IMR-90 (cell line): ENCODE measurements around the gene NFYC. TPM values are rescaled to one million over a fixed set of nuclear protein-coding genes. Genes with fewer than 3 reads are reported as not detected.

Source experiments
- ATAC-seq: fragments of 200-7000 bp; cut with Tn5 transposase; 2 replicates; pipeline ENCODE4 v1.9.1; 2020; ENCODE audit warnings: low read depth, mild to moderate bottlenecking, moderate library complexity
- BruUV-seq: library from RNA; stranded (reverse); fragments of 400-500 nt; replicated peaks from 2 replicates; lab custom pipeline; 2021; lab: Mats Ljungman, UMichigan
- CTCF ChIA-PET: fragments of 300-600 bp; formaldehyde crosslinking; extraction: SDS; loops from one replicate; lab custom pipeline; 2021; ENCODE audit warnings: antibody characterized with exemption; lab: Yijun Ruan, JAX
- POLR2A ChIA-PET: fragments of 300-600 bp; sonication (Branson Sonifier 250); formaldehyde crosslinking; loops from one replicate; lab custom pipeline; 2022; ENCODE audit warnings: antibody characterized with exemption; ENCODE audit not compliant: unreplicated experiment; lab: Charles Lee
- DNase-seq: peaks from one replicate; pipeline ENCODE4 v3.0.0; 2013
- H2AFZ ChIP-seq: replicated peaks from 2 replicates; pipeline ENCODE3; 2013; ENCODE audit warnings: low read length, mild to moderate bottlenecking; ENCODE audit not compliant: poor library complexity
- H2AK5ac ChIP-seq: 2 replicates; pipeline ENCODE4 v1.6.1; 2013; ENCODE audit warnings: low read depth, low read length, inconsistent platforms
- H2AK9ac ChIP-seq: replicated peaks from 2 replicates; pipeline ENCODE3; 2013; ENCODE audit warnings: mild to moderate bottlenecking, low read depth, low read length, moderate library complexity; ENCODE audit not compliant: poor library complexity
- H2BK120ac ChIP-seq: 2 replicates; pipeline ENCODE4 v1.6.1; 2013; ENCODE audit warnings: low read depth, low read length, inconsistent platforms
- H2BK15ac ChIP-seq: 3 replicates; pipeline ENCODE4 v1.6.1; 2013; ENCODE audit warnings: low read depth, low read length, inconsistent platforms
- H2BK20ac ChIP-seq: 2 replicates; pipeline ENCODE4 v1.6.1; 2013; ENCODE audit warnings: low read depth, mild to moderate bottlenecking, inconsistent platforms, low read length, moderate library complexity
- H2BK5ac ChIP-seq: 2 replicates; pipeline ENCODE4 v1.6.1; 2013; ENCODE audit warnings: mild to moderate bottlenecking, low read depth, low read length, inconsistent platforms; ENCODE audit not compliant: poor library complexity, severe bottlenecking
- H3K14ac ChIP-seq: replicated peaks from 2 replicates; pipeline ENCODE4 v1.6.1; 2013; ENCODE audit warnings: low read depth, low read length, inconsistent platforms
- H3K18ac ChIP-seq: 2 replicates; pipeline ENCODE4 v1.6.1; 2013; ENCODE audit warnings: low read depth, low read length, control low read depth
- H3K23ac ChIP-seq: 2 replicates; pipeline ENCODE4 v1.6.1; 2013; ENCODE audit warnings: low read depth, low read length, inconsistent platforms
- H3K27ac ChIP-seq: 2 replicates; pipeline ENCODE4 v1.5.1; 2013; ENCODE audit warnings: mild to moderate bottlenecking, control low read depth, low read length; ENCODE audit not compliant: insufficient read depth
- H3K27me3 ChIP-seq: 2 replicates; pipeline ENCODE4 v1.6.1; 2013; ENCODE audit warnings: low read length; ENCODE audit not compliant: control insufficient read depth, insufficient read depth
- H3K36me3 ChIP-seq: 2 replicates; pipeline ENCODE4 v1.6.1; 2013; ENCODE audit warnings: low read length, mixed read lengths; ENCODE audit not compliant: control insufficient read depth, insufficient read depth
- H3K4ac ChIP-seq: 2 replicates; pipeline ENCODE4 v1.6.1; 2013; ENCODE audit warnings: low read depth, low read length, inconsistent platforms
- H3K4me1 ChIP-seq: 2 replicates; pipeline ENCODE4 v1.6.1; 2013; ENCODE audit warnings: low read length, mixed read lengths; ENCODE audit not compliant: control insufficient read depth, insufficient read depth
- H3K4me2 ChIP-seq: 2 replicates; pipeline ENCODE4 v1.6.1; 2013; ENCODE audit warnings: low read depth, mild to moderate bottlenecking, control low read depth, low read length, moderate library complexity
- H3K4me3 ChIP-seq: 2 replicates; pipeline ENCODE4 v1.5.1; 2013; ENCODE audit warnings: low read depth, mild to moderate bottlenecking, control low read depth, low read length, moderate library complexity; ENCODE audit not compliant: insufficient read depth
- H3K56ac ChIP-seq: 2 replicates; pipeline ENCODE4 v1.6.1; 2013; ENCODE audit warnings: low read length, inconsistent platforms; ENCODE audit not compliant: insufficient read depth; ENCODE audit errors: extremely low read depth
- H3K79me1 ChIP-seq, 2 experiments: 2 replicates each; pipeline ENCODE4 v1.6.1; 2013; ENCODE audit warnings: low read length in 2 of 2, inconsistent platforms in 1 of 2, low read depth in 1 of 2
- H3K9ac ChIP-seq: 2 replicates; pipeline ENCODE4 v1.6.1; 2013; ENCODE audit warnings: low read depth, low read length, control low read depth
- H3K9me1 ChIP-seq: 2 replicates; pipeline ENCODE4 v1.6.1; 2013; ENCODE audit warnings: low read length, inconsistent platforms; ENCODE audit not compliant: insufficient read depth
- H3K9me3 ChIP-seq: 2 replicates; pipeline ENCODE4 v1.6.1; 2013; ENCODE audit warnings: low read length; ENCODE audit not compliant: control insufficient read depth, insufficient read depth
- H4K20me1 ChIP-seq: 2 replicates; pipeline ENCODE4 v1.6.1; 2013; ENCODE audit warnings: low read length, inconsistent platforms; ENCODE audit not compliant: insufficient read depth
- H4K5ac ChIP-seq: 2 replicates; pipeline ENCODE4 v1.6.1; 2013; ENCODE audit warnings: mild to moderate bottlenecking, low read depth, low read length, control low read depth
- H4K8ac ChIP-seq, 2 experiments: 2 replicates each; pipeline ENCODE4 v1.6.1; 2013; ENCODE audit warnings: low read depth in 2 of 2, low read length in 2 of 2, control low read depth in 1 of 2, inconsistent platforms in 1 of 2
- H4K91ac ChIP-seq: 2 replicates; pipeline ENCODE4 v1.6.1; 2013; ENCODE audit warnings: low read depth, low read length, inconsistent platforms; ENCODE audit not compliant: insufficient read depth
- BHLHE40 ChIP-seq: fragments of 150-350 bp; IDR thresholded peaks from 2 replicates; pipeline ENCODE4 v1.6.1; 2016; ENCODE audit warnings: mild to moderate bottlenecking, low read depth, low read length
- CEBPB ChIP-seq: IDR thresholded peaks from 2 replicates; pipeline ENCODE4 v1.6.1; 2012; ENCODE audit warnings: low read depth, low read length, improper control_type of control experiment
- CHD1 ChIP-seq: IDR thresholded peaks from 2 replicates; pipeline ENCODE4 v1.6.1; 2012; ENCODE audit warnings: low read depth, low read length, improper control_type of control experiment
- FOS ChIP-seq: fragments of 150-350 bp; IDR thresholded peaks from 2 replicates; pipeline ENCODE4 v1.6.1; 2016; ENCODE audit warnings: low read depth, low read length
- MAFK ChIP-seq: IDR thresholded peaks from 2 replicates; pipeline ENCODE4 v1.6.1; 2012; ENCODE audit warnings: low read depth, low read length, improper control_type of control experiment
- MAZ ChIP-seq: IDR thresholded peaks from 2 replicates; pipeline ENCODE4 v1.6.1; 2012; ENCODE audit warnings: low read depth, mild to moderate bottlenecking, low read length, improper control_type of control experiment, moderate library complexity, borderline replicate concordance
- MXI1 ChIP-seq: IDR thresholded peaks from 2 replicates; pipeline ENCODE4 v1.6.1; 2012; ENCODE audit warnings: low read depth, mild to moderate bottlenecking, low read length, moderate library complexity, borderline replicate concordance
- NFE2L2 ChIP-seq: fragments of 150-350 bp; IDR thresholded peaks from 2 replicates; pipeline ENCODE4 v1.6.1; 2016; ENCODE audit warnings: low read depth, mild to moderate bottlenecking, low read length
- POLR2A ChIP-seq: IDR thresholded peaks from 2 replicates; pipeline ENCODE4 v1.6.1; 2012; ENCODE audit warnings: mild to moderate bottlenecking, low read depth, low read length
- RAD21 ChIP-seq: IDR thresholded peaks from 2 replicates; pipeline ENCODE4 v1.6.1; 2012; ENCODE audit warnings: low read length, improper control_type of control experiment
- RFX5 ChIP-seq: IDR thresholded peaks from 2 replicates; pipeline ENCODE4 v1.8.0; 2012; ENCODE audit warnings: low read depth, mild to moderate bottlenecking, low read length, moderate library complexity
- SMC3 ChIP-seq: fragments of 150-350 bp; IDR thresholded peaks from 2 replicates; pipeline ENCODE4 v1.6.1; 2016; ENCODE audit warnings: low read depth, mild to moderate bottlenecking, antibody characterized with exemption, low read length, moderate library complexity
- WGBS, 2 experiments: methylation state at CpG; one replicate each; pipeline versions ENCODE4 v1.1.5 to v1.1.7; 2013; ENCODE audit warnings: missing lambda C conversion rate in 2 of 2; ENCODE audit not compliant: insufficient read length in 1 of 2; ENCODE audit errors: extremely low coverage in 2 of 2; 5-methylcytosine and 5-hydroxymethylcytosine counted together
- dilution Hi-C: fragments of 300-500 bp; cut with HindIII; formaldehyde crosslinking; loops from one replicate; pipeline ENCODE4 v1.14.3; 2018; ENCODE audit warnings: low sequenced_read_pairs; ENCODE audit not compliant: unreplicated experiment
- in situ Hi-C: fragments of 300-500 bp; cut with MboI; formaldehyde crosslinking; loops from 3 replicates; pipeline ENCODE4 v1.14.3; 2019; ENCODE audit warnings: low sequenced_read_pairs, inconsistent platforms, mixed read lengths
- intact Hi-C: fragments of 100-400 bp; cut with micrococcal nuclease; formaldehyde crosslinking; loops from 2 replicates; pipeline ENCODE4 v1.10.0; 2022
- polyA plus RNA-seq, 3 experiments: library from polyadenylated mRNA; depleted of rRNA; stranded (reverse); fragments of >200 nt; gene quantifications; 2 replicates each; pipeline ENCODE4 v1.2.3, GENCODE V29; 2012; ENCODE audit warnings: low replicate concordance in 1 of 3
- total RNA-seq: library from RNA; depleted of rRNA; stranded (reverse); fragments of >200 nt; gene quantifications from 2 replicates; pipeline ENCODE4 v1.2.3, GENCODE V29; 2012
- TF ChIP-seq, protein P1 (sequence below): conservative IDR thresholded peaks from 2 replicates; pipeline ENCODE4 v1.5.1; 2012; ENCODE audit warnings: mild to moderate bottlenecking, low read depth, low read length, improper control_type of control experiment
- TF ChIP-seq, protein P2 (sequence below): fragments of 150-350 bp; IDR thresholded peaks from 2 replicates; pipeline ENCODE4 v1.6.1; 2016; ENCODE audit warnings: low read depth, mild to moderate bottlenecking, low read length, moderate library complexity, borderline replicate concordance
- TF ChIP-seq, protein P3 (sequence below): fragments of 150-350 bp; IDR thresholded peaks from 2 replicates; pipeline ENCODE4 v1.6.1; 2017; ENCODE audit warnings: mild to moderate bottlenecking, antibody characterized with exemption, low read length, low read depth

The NFYC gene
- total and polyA plus RNA-seq, 2 of the 4 experiments (the other 2 are of a cell fraction), result 45.2 to 62.2 TPM

DNA sequence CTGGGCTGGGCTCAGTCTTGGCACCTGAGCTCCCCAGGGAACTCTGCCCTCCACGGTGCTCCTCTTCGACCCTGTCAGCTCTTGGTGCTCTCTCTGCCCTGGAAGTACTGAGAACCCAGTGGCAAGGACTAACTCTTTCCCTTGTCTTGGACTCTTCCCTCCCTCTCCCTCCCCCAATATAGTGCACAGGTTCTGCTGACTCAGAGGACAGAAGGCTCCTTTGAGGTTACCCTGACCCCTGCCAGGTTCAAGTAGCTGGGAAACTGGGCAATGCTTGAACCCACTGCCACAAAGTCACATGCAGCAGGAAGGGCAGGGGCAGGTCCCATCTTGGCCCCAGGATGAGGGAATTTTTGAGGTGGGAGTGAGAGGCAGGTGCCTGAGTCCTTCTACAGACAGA, 112.4 kb downstream of the NFYC start:
- no peak overlapping the region for H3K4me2 ChIP-seq
- intact Hi-C loops (no loop called here), in situ Hi-C loops (no loop called here), dilution Hi-C loops (no loop called here)
- H2BK20ac ChIP-seq, result no peak overlapping the region
- TF ChIP-seq RAD21 (no peak), CHD1 (no peak), MXI1 (no peak), NFE2L2 (no peak), MAFK (no peak), SMC3 (no peak), MAZ (no peak), RFX5 (no peak), POLR2A (no peak), CEBPB (no peak), BHLHE40 (no peak), FOS (no peak)
- TF ChIP-seq, protein P1, sequence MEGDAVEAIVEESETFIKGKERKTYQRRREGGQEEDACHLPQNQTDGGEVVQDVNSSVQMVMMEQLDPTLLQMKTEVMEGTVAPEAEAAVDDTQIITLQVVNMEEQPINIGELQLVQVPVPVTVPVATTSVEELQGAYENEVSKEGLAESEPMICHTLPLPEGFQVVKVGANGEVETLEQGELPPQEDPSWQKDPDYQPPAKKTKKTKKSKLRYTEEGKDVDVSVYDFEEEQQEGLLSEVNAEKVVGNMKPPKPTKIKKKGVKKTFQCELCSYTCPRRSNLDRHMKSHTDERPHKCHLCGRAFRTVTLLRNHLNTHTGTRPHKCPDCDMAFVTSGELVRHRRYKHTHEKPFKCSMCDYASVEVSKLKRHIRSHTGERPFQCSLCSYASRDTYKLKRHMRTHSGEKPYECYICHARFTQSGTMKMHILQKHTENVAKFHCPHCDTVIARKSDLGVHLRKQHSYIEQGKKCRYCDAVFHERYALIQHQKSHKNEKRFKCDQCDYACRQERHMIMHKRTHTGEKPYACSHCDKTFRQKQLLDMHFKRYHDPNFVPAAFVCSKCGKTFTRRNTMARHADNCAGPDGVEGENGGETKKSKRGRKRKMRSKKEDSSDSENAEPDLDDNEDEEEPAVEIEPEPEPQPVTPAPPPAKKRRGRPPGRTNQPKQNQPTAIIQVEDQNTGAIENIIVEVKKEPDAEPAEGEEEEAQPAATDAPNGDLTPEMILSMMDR, result no peak
- TF ChIP-seq, protein P2, sequence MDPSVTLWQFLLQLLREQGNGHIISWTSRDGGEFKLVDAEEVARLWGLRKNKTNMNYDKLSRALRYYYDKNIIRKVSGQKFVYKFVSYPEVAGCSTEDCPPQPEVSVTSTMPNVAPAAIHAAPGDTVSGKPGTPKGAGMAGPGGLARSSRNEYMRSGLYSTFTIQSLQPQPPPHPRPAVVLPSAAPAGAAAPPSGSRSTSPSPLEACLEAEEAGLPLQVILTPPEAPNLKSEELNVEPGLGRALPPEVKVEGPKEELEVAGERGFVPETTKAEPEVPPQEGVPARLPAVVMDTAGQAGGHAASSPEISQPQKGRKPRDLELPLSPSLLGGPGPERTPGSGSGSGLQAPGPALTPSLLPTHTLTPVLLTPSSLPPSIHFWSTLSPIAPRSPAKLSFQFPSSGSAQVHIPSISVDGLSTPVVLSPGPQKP, result no peak
- TF ChIP-seq, protein P3, sequence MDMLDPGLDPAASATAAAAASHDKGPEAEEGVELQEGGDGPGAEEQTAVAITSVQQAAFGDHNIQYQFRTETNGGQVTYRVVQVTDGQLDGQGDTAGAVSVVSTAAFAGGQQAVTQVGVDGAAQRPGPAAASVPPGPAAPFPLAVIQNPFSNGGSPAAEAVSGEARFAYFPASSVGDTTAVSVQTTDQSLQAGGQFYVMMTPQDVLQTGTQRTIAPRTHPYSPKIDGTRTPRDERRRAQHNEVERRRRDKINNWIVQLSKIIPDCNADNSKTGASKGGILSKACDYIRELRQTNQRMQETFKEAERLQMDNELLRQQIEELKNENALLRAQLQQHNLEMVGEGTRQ, result no peak
- no peak overlapping the region for H4K5ac ChIP-seq
- ChIA-PET POLR2A (no interaction called here), CTCF (no interaction called here)
- no peak overlapping the region for H3K4ac ChIP-seq
- H3K56ac ChIP-seq, result no peak overlapping the region
- no peak for ATAC-seq
- no peak overlapping the region for H3K4me3 ChIP-seq
- peaks cover 11% of the 10 kb centered on the region for H3K4me1 ChIP-seq
- no peaks in the 10 kb centered on the region for H3K36me3 ChIP-seq
- H4K91ac ChIP-seq, result no peak overlapping the region
- no peak overlapping the region for H3K18ac ChIP-seq
- H4K8ac ChIP-seq, result no peak overlapping the region
- no peak overlapping the region for H3K27ac ChIP-seq
- peaks cover 31% of the 10 kb centered on the region for H3K27me3 ChIP-seq
- no peaks in the 10 kb centered on the region for H4K20me1 ChIP-seq
- H3K79me1 ChIP-seq, result no peaks in the 10 kb centered on the region
- H3K9ac ChIP-seq, result no peak overlapping the region
- no peak overlapping the region for H2BK120ac ChIP-seq
- no peak overlapping the region for H2AK9ac ChIP-seq
- WGBS, 2 experiments, result no CpG with 5 or more reads among the region's 2 CpGs
- DNase-seq, result no peak
- no peak overlapping the region for H2BK15ac ChIP-seq
- H2AFZ ChIP-seq, result no peak overlapping the region
- H2AK5ac ChIP-seq, result no peak overlapping the region
- H3K9me3 ChIP-seq, result no peaks in the 10 kb centered on the region
- no peak overlapping the region for H3K23ac ChIP-seq
- no peak overlapping the region for H3K14ac ChIP-seq
- no peaks in the 10 kb centered on the region; the same call in 1 of the 2 replicates for H3K9me1 ChIP-seq
- no TSS peak for BruUV-seq
- H2BK5ac ChIP-seq, result no peak overlapping the region
